BE2C (cell line): Measurements from ENCODE around the gene IFNA10.
"Not testable (repeated sequence)": the region's sequence is repeated elsewhere in the genome, so short reads cannot be mapped to it uniquely, and the experiment has no call there.

Experiments used
- DNase-seq: peaks from one replicate; pipeline ENCODE4 v3.0.0-alpha.2; 2020
- H3K27me3 ChIP-seq: fragments of 250-450 bp; sonication (Bioruptor Pico); 2 replicates; pipeline ENCODE4 v1.5.1; 2020; ENCODE audit warnings: mild to moderate bottlenecking
- H3K36me3 ChIP-seq: fragments of 250-450 bp; sonication (Bioruptor Pico); 2 replicates; pipeline ENCODE4 v1.5.1; 2020; ENCODE audit warnings: mild to moderate bottlenecking
- H3K4me1 ChIP-seq: fragments of 250-450 bp; sonication (Bioruptor Pico); 2 replicates; pipeline ENCODE4 v1.5.1; 2020
- H3K4me3 ChIP-seq: 2 replicates; pipeline ENCODE4 v1.5.1; 2011; ENCODE audit warnings: low read depth, low read length
- H3K9me3 ChIP-seq: fragments of 250-450 bp; sonication (Bioruptor Pico); 2 replicates; pipeline ENCODE4 v1.5.1; 2020
- CTCF ChIP-seq: IDR thresholded peaks from 2 replicates; pipeline ENCODE4 v1.5.1; 2012; ENCODE audit warnings: mild to moderate bottlenecking, low read depth, low read length

Gene IFNA10

GRCh38 chr9:21239911-21240310 lies 33.0 kb upstream of the IFNA10 start, which contains the start of gene IFNA14:
Gene IFNA14, minus strand, starts transcription at chr9:21240005. Its CDS starts 70 bp downstream, at chr9:21239935.
- no peak within 1 kb of the TSS for H3K4me3 ChIP-seq
- H3K27me3 ChIP-seq: no peaks in the 10 kb centered on the region
- DNase-seq: no peak
- no peaks in the 10 kb centered on the region for H3K4me1 ChIP-seq
- TF ChIP-seq CTCF: no peak
- no peaks in the 10 kb centered on the region for H3K9me3 ChIP-seq
- no peaks in the 10 kb centered on the region for H3K36me3 ChIP-seq

GRCh38 chr9:21236360-21236714 lies 29.4 kb upstream of the IFNA10 start:
- not testable (repeated sequence) for H3K27me3 ChIP-seq, H3K4me1 ChIP-seq, H3K36me3 ChIP-seq, DNase-seq, H3K4me3 ChIP-seq, H3K9me3 ChIP-seq

GRCh38 chr9:21235468-21236359 lies 28.8 kb upstream of the IFNA10 start:
- TF ChIP-seq CTCF: peak; percentile 59
- H3K27me3 ChIP-seq, H3K9me3 ChIP-seq, DNase-seq, H3K4me1 ChIP-seq, H3K36me3 ChIP-seq, H3K4me3 ChIP-seq: not testable (repeated sequence)

GRCh38 chr9:21234153-21234687 lies 27.3 kb upstream of the IFNA10 start:
- no peaks in the 10 kb centered on the region for H3K36me3 ChIP-seq
- no peak overlapping the region for H3K4me3 ChIP-seq
- no peaks in the 10 kb centered on the region for H3K4me1 ChIP-seq
- H3K27me3 ChIP-seq: no peaks in the 10 kb centered on the region
- H3K9me3 ChIP-seq: no peaks in the 10 kb centered on the region
- no peak for TF ChIP-seq CTCF
- no peak for DNase-seq

GRCh38 chr9:21233258-21233657 lies 26.3 kb upstream of the IFNA10 start:
- no peaks in the 10 kb centered on the region for H3K4me1 ChIP-seq
- H3K9me3 ChIP-seq: no peaks in the 10 kb centered on the region
- H3K36me3 ChIP-seq: no peaks in the 10 kb centered on the region
- no peak for DNase-seq
- no peak for TF ChIP-seq CTCF
- H3K27me3 ChIP-seq: no peaks in the 10 kb centered on the region
- H3K4me3 ChIP-seq: no peak overlapping the region

GRCh38 chr9:21228122-21228521 lies 21.2 kb upstream of the IFNA10 start, which contains the start of gene IFNA17:
Gene IFNA17, minus strand, starts transcription at chr9:21228222. Its CDS starts 49 bp downstream, at chr9:21228173.
- Histone ChIP-seq H3K36me3 (no peaks in the 10 kb centered on the region), H3K9me3 (no peaks in the 10 kb centered on the region), H3K4me3 (no peak within 1 kb of the TSS), H3K27me3 (no peaks in the 10 kb centered on the region), H3K4me1 (no peaks in the 10 kb centered on the region)
- no peak for DNase-seq
- no peak for TF ChIP-seq CTCF

- not testable (repeated sequence) for H3K9me3 ChIP-seq, DNase-seq, H3K4me1 ChIP-seq, H3K36me3 ChIP-seq, H3K4me3 ChIP-seq, H3K27me3 ChIP-seq
Observed at GRCh38 chr9:21217211-21217610, 10.3 kb upstream of the IFNA10 start, which contains the start of gene IFNA16. Gene IFNA16, minus strand, starts transcription at chr9:21217311. Its CDS starts 6 bp downstream, at chr9:21217305.
